Measurements from ENCODE around the gene LDAF1.
"Not testable (repeated sequence)": the region's sequence is repeated elsewhere in the genome, so short reads cannot be mapped to it uniquely, and the experiment has no call there.

DNA sequence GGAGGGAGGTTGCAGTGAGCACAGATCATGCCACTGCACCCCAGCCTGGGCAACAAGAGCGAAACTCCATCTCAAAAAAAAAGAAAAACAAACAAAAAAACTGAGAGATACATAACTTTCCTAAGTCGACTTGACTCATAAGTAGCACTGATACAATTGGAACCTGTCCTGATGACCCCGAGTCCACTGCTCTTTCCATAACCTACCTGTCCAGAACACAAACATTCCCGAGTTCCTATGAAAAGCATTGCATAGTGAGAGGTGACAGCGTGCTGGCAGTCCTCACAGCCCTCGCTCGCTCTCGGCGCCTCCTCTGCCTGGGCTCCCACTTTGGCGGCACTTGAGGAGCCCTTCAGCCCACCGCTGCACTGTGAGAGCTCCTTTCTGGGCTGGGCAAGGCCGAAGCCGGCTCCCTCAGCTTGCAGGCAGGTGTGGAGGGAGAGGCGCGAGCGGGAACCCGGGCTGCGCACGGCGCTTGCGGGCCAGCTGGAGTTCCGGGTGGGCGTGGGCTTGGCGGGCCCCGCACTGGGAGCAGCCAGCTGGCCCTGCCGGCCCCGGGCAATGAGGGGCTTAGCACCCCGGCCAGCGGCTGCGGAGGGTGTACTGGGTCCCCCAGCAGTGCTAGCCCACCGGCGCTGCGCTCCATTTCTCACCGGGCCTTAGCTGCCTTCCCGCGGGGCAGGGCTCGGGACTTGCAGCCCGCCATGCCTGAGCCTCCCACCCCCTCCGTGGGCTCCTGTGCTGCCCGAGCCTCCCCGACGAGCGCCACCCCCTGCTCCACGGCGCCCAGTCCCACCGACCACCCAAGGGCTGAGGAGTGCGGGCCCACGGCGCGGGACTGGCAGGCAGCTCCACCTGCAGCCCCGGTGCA is 6.1 kb upstream of the LDAF1 start:
- not testable (repeated sequence) for TF ChIP-seq EZH2 (IDR thresholded peaks at IDR 0.05; ENCODE audit: borderline replicate concordance, low read depth, low read length, poor library complexity, severe bottlenecking); CTCF (conservative IDR thresholded peaks at IDR 0.05; ENCODE audit: low read depth, low read length)
